ENCODE measurements around the gene TCERG1L.
"Not testable (repeated sequence)": the region's sequence is repeated elsewhere in the genome, so short reads cannot be mapped to it uniquely, and the experiment has no call there.

TCERG1L gene

GRCh38 chr10:131143425-131144165 lies 167.9 kb downstream of the TCERG1L start:
- DNase-seq, result no peak

DNA sequence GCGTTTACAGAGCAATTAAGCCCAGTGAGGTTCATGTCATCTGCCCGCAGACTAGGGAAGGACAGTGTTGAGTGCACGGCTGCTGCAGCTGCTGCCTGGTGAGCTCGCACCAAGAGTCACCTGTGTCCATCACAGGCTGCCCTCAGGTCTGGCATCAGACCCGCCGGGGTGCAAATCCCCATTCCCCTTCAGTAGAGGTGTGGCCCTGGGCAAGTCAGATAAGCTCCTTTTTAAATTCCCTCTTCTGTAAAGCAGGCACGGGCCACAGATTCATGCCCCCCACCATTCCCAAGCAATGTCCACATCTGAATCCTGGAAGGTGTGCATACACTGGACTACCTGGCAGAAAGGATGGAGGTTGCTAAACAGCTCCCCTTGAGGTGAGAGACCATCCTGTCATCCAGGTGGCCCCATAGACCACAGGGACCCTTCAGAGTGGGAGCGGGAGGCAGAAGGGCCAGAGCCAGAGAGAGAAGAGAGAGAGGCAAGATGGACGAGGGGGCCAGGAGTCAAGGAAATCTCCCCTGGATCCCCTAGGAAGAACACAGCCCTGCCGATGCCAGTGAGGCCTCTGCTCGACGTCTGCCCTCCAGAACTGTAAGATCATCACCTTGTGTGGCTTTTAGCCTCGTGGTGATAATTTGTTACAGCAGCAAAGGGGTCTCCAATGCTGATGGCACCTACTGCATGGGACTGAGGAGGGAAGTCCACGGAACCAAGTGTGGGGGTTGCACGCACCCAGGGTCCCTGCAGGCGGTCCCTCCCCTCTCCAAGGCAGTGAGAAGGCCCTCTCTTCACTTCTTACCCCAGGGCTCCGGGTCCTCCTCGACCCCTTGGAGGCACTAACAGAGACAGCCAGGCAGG lies 168.8 kb downstream of the TCERG1L start:
- no peak for DNase-seq

- no peak for DNase-seq
Measured at GRCh38 chr10:131141645-131142516, 169.6 kb downstream of the TCERG1L start.

DNA sequence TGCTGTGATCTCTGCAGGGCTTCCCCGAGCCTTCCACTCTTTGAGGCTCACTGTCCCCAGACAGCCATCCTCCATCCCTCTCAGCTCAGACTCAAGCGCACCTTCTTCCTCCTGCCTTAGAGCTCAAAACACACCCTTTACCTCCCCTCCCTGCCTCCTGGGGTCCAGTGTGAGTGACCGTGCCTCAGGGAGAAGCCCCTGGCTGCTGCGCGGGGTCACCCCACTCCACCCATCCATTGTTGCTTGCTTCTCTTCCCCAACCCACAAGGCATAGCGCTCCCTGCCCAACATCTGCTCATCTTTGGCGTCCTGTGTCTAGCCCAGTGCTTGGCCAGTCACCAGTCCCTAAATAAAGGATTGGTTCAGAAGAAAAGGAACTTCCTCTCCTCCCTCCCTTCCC lies 170.3 kb downstream of the TCERG1L start:
- DNase-seq, result no peak

GRCh38 chr10:131140606-131141005 lies 170.9 kb downstream of the TCERG1L start:
- DNase-seq, result no peak

GRCh38 chr10:131137223-131137622 lies 174.3 kb downstream of the TCERG1L start:
- DNase-seq, result no peak

DNA sequence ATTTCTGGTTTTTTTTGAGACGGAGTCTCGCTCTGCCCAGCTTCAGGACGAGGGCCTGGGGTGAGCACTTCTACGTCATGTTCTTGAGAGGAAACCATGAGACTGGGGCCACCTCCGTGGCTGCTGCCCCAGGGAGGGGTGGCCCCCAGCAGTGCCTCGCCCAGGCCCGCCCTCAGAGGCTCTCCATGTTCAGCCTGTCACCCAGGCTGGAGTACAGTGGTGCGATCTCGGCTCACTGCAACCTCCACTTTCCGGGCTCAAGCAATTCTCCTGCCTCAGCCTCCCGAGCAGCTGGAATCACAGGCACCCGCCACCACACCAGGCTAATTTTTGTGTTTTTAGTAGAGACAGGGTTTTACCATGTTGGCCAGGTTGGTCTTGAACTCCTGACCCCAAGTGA lies 175.2 kb downstream of the TCERG1L start:
- DNase-seq, result not testable (repeated sequence)

GRCh38 chr10:131135716-131136115 lies 175.8 kb downstream of the TCERG1L start:
- no peak for DNase-seq

DNA sequence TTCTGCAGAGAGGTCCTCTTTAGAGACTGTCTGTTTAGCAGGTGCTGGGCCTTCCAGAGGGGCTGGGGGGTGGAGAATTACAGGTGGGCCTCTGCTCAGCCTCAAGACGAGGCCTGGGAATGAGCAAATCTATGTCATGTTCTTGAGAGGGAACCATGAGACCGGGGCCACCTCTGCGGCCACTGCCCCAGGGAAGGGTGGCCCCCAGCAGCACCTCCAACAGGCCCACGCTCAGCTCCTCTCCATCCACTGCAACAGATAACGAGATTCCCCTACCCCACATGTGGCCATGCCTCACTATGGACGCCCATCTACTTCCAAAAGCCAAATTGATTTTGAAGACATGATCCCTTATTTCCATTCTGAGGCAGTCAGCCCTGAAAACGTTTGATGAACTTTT lies 176.9 kb downstream of the TCERG1L start:
- no peak for DNase-seq

DNA sequence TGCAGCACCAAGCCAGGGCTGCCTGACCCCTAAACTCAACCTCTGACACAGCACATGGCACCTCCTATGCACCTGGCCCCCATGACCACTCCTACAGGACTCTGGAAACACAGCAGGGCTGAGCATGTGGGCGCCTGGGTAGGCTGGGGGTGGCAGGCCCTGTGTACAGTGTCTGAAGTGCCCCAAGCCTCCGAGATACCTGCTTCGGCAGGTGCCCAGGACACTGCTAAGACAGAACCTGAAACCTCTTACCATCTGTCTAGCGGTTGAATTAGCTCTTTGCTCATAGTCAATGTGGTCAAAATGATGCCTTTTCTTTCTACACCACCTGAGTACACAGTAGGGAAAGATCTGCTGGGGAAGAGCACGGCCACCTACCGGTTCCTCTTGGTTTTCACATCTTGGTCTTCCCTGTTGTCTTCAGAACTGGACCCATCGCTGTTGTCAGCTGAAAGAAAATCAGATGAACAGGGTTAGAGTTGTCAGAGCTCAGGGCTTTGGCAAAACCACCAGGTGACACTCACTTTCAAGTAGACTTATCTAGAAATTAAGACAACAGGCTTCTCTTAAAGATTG lies 177.4 kb downstream of the TCERG1L start:
- no peak for DNase-seq

GRCh38 chr10:131132681-131133080 lies 178.8 kb downstream of the TCERG1L start:
- DNase-seq, result no peak

DNA sequence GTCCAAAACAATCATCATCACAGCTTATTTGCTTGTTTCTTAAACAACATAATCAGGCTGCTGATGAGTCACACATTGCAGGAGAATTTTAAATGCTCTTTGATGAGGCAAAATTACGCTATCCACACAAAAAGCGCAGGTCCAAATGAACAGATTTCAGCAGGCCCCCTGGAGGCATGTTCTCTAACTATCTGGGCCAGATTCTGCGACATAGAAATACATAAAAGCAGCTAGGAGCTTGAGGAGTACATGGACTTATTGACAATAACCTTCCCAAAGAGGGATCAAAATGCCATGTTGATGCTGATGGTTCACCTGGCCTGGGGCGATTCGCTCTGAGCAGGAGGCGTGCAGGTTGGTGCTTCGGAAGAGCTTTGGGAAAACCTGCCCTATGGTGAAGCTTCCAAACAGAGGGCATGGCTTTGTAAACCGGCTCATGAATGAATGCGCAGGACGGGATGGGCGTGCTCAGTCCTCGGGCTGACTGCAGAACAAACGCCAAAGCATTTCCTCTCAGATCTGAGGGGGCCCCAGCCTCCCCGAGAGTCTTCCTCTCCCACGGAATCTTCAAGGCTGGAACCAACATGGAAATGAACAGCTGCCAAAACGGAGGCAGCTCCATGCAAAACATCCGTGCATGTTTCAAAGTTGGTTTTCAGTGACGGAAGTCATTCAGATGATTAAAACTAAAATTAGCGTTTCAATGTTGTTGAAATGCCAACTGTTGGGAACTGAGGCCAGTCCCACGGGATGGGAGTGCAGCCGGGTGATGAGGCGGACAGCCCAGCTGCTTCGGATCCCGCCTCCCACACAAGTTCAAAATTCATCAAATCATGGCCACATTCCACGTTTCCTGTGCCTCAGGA lies 179.6 kb downstream of the TCERG1L start:
- DNase-seq, result no peak

GRCh38 chr10:131130025-131130424 lies 181.5 kb downstream of the TCERG1L start:
- DNase-seq, result no peak

GRCh38 chr10:131129544-131129943 lies 182.0 kb downstream of the TCERG1L start:
- DNase-seq, result no peak

DNA sequence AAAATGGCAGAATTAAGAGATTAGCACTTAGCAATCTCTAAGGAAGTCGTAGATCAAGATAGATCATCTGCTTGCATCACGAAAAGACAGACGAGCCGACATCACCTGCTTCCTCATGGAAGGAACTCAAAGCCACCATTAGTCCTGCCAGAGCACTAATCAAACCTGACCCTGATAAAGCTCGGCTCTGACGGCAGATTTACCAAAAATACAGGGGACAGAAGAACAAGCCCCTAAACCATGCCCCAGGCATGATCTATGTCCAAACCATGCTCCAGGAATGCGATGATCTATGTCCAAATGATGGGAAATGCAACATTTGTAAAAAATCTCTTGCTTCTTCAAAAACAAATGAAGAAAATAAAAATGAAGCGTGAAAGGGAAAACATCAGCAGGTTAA lies 182.8 kb downstream of the TCERG1L start:
- no peak for DNase-seq

DNA sequence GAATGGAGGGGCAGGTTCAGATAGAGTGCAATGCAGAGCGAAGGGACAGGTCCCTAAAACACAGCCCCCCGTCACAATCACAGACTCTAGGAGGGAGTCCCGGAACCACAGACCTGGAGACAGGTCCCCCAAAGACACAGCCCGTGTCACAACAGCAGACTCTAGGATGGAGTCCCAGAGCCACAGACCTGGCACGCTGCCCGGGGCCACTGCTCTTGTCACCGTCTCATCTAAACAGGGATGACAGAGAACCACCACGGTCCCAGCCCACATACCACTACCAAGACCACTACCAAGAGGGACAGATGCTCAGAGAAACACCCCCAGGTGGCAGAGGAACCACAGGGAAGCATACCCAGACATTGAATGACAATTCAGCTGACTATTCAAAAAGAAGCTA lies 183.9 kb downstream of the TCERG1L start:
- DNase-seq, result no peak

DNA sequence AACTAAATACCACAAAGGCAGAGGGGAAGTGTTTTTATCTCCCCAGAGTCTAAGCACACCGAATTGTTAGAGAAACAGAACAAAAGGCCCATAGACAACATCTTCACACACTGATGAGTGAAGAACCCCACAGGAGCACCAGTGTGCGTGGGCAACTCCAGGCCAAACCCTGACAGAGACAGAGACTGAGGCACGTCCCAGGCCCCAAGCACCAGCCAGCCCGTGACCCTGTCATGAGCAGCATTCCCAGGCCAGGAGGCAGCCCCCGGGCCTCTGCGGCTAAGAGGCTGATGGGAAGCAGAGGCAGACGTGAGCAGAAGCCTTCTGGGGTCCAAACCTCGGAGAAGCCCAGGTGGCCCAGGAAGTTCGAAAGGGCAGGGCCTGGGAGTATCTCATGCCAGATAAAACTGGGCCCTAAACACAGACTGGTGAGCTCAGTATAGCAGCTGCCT lies 184.4 kb downstream of the TCERG1L start:
- no peak for DNase-seq

DNA sequence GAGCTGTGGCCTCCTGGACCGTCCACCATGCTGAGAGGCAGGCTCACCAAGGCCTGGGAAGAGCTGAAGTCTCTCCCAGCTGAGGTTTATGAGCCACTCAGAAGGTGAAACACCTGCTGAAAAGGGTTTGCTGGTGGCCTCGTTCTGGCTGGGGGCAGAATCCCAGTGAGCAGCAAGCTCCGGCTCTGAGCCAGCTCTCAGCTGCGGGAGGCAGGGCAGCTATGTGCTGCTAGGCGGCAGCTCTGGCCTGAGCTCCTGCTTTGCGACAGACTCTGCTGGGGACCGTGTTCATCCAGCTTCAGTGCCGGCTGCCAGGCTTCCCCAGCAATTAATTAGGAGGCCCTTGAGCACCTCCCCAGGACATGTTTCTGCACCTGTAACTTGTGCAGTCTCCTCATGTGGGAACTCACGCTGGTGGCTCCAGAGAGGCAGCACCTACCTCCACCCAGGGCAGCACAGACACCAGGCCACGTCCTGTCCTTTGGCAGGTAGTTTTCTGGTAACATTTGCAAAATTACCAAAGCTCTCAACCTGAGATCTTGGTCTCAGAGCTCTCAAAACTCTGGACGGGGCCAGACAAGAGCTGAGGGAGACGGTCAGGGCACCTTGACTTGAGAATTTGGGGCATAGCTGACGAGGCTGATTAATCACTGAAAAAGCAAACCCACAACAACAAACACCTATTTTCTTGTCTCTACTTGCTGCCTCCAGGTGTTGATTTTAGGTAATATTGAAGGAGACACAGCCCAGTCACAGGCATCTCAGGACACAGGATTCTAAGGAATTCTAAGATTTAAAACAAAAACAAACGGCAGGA lies 185.0 kb downstream of the TCERG1L start:
- DNase-seq, result no peak

- no peak for DNase-seq
Measured at GRCh38 chr10:131125511-131126225, 185.9 kb downstream of the TCERG1L start.

DNA sequence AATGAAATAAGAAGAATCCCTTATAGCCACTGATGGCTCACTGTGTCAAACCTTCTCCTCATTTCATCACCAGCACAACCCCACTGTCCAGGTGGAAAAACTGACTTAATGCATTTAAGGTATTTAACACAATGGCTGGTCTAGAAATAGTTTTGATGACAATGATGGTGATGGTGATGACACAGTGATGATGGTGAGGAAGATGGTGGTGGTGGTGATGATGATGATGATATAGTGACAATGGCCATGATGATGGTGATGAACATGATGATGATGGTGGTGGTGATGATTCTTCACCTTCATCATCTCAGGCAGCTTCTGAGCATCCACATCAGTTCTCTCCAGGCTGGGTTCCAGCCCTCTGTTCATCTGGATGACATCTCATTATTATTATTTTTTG lies 186.6 kb downstream of the TCERG1L start:
- no peak for DNase-seq
